HG03575 (cell line): ENCODE results near the gene AFG1L.
"Not testable (repeated sequence)": the region's sequence is repeated elsewhere in the genome, so short reads cannot be mapped to it uniquely, and the experiment has no call there.

Experiments
- ATAC-seq: cut with Tn5 transposase; IDR thresholded peaks from one replicate; pipeline ENCODE4 v1.9.1; 2021; ENCODE audit not compliant: unreplicated experiment, insufficient number of reproducible peaks, low FRiP score; ENCODE audit errors: extremely low read depth

AFG1L gene

DNA sequence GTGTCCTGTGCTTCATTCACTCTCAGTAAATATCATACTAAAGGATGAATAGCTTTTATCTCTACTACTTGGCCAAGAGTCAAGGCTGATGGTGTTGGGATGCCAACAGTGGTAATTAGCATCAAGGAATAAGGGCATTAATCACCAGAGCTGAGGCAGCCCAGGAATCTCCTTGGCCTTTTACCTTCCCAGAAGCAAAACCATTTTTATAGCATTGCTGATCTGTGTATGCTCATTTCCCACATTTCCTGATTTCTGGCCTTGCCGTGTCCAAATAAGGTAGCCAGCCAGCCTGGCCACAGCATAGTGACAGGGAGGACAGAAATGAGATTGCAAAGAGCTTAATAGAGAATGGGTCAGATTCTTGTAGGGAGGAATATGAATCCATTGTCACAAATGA lies 189.2 kb downstream of the AFG1L start:
- no peak for ATAC-seq

DNA sequence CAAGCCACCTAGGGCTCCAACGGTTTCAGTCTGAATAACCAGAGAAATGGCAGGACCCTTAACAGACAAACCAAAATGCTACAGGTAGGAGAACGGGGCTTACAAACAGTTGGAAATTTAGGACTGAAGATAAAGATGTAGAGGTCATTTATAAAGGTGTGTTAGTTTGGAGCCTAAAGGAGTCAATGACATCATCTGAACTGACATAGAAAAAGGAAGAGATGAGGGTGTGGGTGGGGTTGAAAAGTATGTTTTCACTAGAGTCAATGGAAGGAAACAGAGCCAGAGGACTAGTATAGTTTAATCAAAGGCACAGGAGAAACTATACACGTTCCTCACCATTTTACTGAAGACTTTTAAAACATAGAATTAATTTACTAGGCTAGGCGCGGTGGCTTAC lies 194.8 kb downstream of the AFG1L start:
- ATAC-seq, result no peak

DNA sequence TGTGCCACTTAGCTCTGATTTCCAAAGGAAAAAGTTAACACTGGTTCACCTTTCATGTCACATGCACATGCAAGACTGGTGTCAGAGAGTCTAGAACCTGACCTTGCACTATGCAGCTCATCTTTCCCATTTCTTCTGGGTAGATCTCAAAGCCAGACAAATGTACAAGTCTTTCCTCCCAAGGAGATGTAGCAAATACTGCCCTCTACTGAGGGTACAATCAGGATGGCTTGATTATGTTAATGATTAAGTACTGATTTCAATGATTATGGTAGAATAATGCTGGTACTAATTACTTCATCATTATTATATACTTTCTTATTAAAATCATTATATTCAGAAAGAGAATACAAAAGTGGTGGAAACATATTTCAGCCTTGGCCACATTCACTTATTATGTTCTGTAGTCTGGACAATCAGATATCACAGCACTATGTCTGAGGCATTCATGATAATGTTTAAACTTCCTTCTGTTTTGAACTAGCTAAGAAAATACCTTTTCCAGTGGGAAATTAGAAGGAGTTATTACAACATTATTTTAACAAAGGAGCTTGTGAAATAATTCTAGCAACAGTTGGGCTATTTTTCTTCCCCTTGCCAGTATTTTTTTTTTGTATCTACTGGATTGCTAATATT lies 197.4 kb downstream of the AFG1L start:
- no peak for ATAC-seq

DNA sequence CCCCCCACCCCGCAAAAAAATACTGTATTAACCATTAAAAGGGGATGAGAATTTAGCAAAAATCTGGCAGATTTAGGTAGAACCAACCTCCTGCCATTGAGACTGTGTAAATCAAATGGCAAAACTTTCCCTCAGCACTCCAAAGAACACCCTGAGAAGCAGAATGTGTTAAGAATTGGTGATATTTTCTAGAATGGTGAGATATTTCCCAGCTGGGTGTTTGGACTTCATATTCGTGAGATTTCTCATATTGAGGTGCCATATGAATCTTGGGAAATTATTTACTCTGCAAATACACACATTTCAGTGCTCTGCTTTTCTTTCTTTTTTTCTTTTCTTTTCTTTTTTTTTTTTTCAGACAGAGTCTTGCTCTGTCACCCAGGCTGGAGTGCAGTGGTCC lies 199.6 kb downstream of the AFG1L start:
- no peak for ATAC-seq

DNA sequence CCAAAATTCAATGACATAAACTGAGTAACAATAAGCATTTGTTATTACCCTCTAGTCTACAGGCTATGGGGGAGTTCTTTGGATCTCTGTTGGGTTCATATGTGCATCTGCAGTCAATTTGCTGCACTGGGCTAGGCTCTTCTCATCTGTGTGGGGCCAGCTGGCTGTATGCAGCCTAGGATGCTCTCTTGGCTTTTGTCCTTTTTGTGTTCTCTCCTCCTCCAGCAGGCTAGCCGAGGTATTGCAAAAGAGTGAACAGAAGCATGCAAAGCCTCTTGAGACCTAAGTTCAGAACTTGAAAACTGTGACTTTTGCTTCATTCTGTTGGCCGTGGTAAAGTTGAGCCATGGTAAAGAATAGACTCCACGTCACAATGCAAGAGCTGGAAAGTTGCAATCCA lies 203.0 kb downstream of the AFG1L start:
- no peak for ATAC-seq

DNA sequence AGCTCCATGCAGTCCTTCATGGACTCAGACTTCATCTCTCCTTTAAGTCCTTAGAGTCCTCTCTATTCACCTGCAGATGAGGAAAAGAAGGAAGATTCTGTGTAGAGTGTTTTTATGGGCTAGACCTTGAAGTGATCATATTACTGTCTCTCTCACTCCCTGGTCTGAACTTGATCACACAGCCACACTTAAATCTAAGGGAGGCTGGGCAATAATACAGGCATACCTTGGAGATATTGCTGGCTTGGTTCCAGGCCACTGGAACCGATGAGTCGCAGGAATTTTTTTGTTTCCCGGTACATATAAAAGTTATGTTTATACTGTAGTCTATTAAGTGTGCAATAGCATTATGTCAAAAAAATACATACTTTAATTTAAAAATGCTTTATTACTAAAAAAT lies 206.7 kb downstream of the AFG1L start:
- no peak for ATAC-seq

DNA sequence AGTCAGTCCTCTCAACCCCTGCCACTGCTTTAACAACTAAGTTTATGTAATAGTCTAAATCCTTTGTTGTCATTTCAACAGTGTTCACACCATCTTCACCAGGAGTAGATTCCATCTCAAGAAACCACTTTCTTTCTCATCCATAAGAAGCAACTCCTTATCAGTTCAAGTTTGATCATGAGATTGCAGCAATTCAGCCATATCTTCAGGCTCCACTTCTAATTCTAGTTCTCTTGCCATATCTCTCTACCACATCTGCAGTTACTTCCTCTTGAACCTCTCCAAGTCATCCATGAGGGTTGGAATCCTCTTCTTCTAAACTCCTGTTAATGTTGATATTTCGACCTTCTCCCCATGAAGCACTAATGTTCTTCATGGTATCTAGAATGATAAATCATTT lies 208.0 kb downstream of the AFG1L start:
- no peak for ATAC-seq

DNA sequence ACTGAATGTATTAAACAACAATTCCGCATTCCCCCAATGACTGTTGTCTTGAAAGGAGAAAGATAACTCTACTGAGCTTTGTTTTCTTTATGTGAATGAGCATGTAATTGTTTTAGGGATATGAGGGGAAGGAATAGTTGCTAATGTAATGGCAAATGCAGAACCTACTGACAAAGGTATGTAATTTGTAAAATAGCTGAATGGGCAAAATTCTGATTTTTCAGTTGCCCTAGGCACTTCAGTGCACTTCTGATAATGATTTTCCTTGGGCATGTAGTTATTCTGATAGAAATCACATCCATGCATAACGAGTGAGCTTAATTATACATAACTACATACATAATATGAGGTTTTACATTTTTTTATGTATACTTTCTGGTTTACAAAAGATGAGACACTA lies 212.5 kb downstream of the AFG1L start:
- no peak for ATAC-seq

DNA sequence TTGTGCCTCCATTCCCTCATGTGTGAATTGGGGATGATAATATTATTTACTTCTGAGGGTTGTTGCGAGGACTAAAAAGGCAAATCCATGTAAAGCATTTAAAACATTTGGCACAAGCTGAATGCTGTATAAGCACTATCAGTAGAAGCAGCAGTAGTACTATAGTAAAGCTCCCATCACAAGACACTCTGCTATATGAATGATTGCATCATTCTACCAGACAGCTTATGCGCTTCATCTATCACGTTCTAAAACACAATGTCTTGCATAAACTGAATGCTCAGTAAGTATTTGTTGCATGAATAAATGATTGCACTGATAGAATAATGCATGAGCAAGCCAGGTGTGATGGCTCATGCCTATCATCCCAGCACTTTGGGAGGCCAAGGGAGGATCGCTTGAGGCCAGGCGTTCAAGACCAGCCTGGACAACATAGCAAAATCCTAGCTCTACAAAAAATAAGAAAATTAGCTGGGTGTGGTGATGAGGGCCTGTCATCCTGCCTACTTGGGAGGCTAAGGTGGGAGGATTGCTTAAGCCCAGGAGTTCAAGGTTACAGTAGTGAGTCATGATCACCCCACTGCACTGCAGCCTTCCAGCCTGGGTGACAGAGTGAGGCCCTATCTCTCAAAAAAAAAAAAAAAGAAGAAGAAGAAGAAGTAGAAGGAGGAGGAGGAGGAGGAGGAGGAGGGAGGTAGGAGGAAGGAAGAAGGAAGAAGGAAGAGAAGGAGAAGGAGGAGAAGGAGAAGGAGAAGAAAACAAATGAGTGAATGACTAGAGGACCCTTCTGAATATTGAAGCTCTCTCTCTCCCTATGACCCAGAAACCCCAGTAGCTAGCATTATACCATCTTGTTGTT lies 215.8 kb downstream of the AFG1L start:
- no peak for ATAC-seq

DNA sequence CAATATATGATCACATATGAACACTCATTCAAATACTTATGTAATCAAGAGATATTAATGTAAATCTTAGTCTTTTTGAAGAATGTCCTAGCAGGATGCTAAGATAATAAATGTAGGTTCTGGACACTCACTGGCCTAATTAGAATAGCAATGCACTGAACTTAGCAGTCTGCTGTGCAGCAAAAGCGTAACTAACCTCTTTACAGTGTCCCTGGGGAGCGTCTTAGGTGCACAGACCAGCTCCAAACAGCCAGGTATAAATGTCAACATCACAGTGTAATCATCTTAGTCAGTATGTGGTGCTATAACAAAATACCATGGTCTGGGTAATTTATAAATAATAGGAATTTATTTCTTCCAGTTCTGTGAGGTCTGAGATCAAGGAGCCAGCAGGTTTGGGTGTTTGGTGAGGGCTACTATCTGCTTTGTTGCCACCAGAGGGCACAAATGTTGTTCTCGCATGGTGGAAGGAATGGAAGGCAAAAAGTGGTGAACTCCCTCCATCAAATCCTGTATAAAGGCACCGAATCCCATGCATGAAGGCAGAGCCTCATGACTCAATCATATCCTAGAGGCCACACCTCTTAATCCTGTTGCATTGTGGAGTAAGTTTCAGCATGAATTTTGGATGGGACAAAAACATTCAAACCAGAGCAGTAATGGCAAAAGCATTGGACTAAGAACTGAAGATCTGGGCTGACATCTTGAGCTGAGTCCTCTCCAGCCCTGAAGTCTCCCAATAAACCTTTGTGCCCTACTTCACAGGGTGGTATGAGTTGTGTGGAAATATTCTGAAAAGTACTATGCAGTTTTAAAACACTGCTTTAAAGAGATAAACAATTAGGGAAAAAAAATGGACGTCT lies 224.1 kb downstream of the AFG1L start:
- ATAC-seq, result no peak

DNA sequence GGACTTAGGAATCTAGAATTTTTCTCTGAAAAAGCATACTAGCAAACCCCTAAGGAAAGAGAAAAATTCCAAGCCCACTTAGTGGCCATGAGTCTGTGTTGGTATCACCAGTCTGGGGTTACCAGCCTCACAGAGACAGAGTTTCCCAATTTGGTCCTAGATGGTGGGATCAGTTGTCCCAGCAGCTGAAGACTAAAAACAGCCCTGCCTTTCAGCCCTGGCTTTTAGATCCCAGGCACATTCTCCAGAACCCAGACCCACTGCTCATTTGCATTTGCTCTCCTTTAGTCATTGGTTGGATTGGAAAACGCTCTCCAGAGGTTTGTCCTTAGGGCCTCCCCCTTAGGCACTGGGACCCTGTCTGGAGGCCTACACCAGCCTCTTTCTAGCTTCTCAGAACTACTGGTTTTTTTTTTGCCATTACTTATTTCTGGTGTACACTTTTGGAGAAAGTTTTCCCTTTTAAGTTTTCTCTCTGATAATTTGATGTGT lies 226.8 kb downstream of the AFG1L start:
- no peak for ATAC-seq

DNA sequence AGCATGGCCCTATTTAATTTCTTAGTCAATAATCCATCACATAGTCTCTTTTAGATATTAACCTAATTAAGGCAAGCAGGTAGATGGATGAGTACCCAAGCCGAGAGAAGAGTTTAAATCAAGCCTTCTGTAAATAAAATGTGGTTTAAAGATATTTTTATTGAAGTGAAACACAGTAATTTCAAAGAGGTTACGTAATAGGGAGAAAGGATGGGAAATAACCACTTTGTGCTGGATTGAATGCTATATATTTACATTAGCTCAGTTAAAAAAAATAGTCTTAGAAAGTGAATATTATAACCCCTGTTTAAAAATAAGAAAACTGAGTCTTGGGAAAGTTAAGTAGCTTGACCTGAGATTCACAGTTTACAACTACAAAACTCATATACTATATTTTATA lies 228.8 kb downstream of the AFG1L start:
- ATAC-seq, result no peak

DNA sequence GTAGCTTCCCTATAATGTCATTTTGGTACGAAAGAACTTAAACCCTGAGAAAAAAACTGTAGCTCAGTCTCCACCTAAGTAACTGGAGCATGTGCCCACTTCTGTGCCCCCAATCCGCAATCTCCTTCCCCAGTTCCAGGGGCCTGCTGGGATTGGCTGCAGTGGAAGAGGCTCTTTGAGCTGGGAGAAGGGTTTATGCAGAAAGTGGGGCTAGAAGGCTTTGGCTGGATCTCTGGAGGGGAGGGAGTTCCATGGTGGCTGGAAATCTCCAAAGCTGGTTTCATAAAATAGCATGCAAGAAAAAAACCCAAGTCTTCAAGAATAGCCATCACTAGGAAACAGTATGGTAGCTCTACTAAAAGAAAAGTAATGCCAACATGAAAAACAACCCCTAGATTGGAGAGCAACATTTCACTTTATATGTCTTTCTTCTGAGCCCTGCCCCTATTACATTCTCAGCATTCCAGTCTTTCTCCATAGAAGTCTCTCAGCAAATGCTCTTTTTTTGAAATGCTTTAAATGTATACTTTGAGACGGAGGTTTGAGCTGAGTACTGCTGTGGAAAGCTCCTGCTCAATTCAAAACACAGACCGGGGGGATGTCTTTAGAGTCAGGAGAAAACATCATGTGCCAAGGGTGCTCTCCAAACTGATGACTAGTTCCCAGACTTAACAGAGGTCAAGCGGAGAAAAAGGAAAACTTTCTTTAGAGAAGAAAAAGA lies 229.8 kb downstream of the AFG1L start:
- no peak for ATAC-seq

DNA sequence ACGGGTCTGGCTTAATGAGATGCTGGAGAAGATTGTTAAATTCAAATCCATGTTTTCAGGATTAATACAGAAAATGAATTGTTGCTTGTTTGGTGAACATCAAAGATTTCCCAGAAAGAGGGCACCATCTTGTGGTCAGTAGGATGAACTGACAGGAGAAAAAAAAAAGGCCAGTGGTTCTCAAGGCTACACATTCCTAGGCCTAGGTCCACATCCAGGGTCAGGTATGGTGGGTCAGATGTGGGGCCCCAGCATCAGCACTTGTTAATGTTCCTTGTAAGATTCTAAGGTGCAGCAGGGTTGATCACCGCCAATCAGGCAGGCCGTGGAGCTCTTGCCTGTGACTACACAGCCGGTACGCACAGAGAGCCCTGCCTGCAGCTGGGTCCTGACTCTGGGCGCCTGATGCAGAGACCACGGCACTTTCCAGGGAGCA lies 231.9 kb downstream of the AFG1L start:
- no peak for ATAC-seq

DNA sequence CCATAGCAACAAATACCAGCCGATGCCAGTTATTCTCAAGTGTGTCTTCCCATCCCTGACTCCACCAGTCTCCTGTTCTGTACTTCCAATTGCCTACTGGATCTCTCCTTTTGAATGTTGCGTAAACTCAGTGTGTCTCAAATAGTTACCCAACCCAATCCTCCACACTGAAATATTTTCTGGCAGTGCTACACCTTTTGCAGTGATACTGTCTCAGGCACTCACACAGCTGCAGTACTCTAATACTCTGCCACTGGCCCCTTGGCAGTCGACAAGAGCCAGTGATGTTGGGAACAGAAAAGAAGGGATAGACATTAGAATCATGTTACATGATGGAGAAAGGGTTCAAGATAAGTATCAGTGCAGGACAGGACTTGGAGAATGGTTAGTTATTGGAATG lies 234.0 kb downstream of the AFG1L start:
- ATAC-seq, result no peak

DNA sequence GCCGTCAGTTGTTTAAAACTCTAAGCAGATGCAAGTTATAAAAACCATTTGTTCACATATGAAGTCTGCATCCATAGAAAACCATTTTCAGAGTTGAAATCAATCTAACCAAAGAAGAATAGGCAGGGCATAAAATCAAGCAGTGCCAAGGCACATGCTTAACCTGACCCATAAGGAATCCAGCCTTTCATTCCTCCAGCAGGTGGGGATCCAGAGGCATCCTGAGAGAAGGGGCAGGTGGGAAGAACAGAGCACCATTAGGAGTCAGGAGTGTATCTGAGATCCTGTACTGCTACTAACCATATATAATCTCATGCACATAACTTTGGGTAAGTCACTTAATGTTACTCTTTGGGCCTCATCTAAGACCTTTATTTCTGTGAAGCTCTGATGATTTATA lies 236.5 kb downstream of the AFG1L start:
- no peak for ATAC-seq

DNA sequence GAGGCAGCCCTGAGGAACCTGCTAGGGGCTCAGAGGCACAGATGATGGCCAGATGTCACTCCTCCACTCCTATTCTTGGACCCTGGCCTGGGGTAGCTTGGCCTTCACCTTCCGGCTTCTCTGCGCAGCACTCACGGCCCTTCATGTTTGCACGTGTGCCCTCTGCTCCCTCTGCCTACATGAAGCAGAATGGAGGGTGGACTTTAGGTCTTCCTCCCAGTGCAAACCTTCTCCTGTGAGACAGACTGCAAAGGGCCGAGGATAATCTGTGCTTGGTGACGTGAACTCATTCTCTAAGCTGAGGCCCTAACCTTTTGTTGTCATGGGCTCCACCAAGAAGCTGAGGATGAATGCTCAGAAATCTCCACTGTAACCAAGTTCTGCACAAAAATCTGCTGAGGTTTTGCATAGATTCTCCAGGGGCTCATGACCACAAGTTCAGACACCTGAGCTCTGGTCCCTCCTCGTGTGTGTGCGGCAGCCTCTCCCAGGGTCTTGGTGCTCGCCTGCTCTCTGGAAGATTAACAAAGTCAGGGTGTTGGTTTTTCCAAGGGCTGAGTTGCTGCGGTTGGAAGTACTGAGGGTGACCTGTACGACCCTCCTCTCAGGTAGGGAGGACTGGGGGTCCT lies 240.4 kb downstream of the AFG1L start:
- no peak for ATAC-seq

DNA sequence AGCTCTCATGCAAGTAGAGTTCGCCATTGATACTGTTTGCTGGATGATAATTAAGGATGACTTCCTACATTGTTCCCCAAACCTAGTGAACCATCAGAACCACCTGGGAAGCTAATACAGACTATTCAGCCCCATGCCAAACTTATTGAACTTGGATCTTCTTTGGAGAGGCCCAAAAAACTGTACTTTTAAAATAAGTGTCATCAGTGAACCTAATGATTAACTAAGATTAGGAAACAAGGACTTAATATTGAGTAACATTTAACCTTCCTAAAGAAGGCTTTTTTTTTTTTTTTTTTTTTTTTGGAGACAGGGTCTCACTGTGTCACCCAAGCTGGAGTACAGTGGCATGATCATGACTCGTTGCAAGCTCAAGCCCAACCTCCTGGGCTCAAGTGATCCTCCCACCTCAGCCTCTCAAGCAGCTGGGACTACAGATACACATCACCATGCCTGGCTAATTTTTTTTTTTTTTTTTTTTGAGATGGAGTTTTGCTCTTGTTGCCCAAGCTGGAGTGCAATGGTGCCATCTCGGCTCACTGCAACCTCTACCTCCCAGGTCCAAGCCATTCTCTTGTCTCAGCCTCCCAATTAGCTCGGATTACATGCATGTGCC lies 241.2 kb downstream of the AFG1L start:
- ATAC-seq, result not testable (repeated sequence)
